ENCODE measurements around the gene KCNMA1. TPM values are rescaled to one million over a fixed set of nuclear protein-coding genes. Genes with fewer than 3 reads are reported as not detected.

The KCNMA1 gene
- total RNA-seq, 1 experiment from 2014 or later: 143 TPM

GRCh38 chr10:77284797-77285196 is 352.8 kb downstream of the KCNMA1 start:
- ChIA-PET CTCF (no interaction called here), POLR2A (ENCODE audit: unreplicated experiment) (no interaction called here)
- H3K27ac ChIP-seq (ENCODE audit: low read length): no peak overlapping the region
- no peaks in the 10 kb centered on the region for H3K27me3 ChIP-seq (ENCODE audit: low read length)
- H3K9me2 ChIP-seq (replicated peaks; ENCODE audit: low read length): no peaks in the 10 kb centered on the region; the same call in 1 of the 2 replicates
- peaks cover 28% of the 10 kb centered on the region for H3K4me1 ChIP-seq (ENCODE audit: insufficient read depth, low read length)
- intact Hi-C loops (cut with micrococcal nuclease): no loop called here
- peak overlapping the region; percentile 1; the same call in 1 of the 2 replicates for H3K4me2 ChIP-seq (ENCODE audit: low read length)
- no peak overlapping the region for H2AFZ ChIP-seq (ENCODE audit: low read length)
- DNase-seq (peak; percentile 83), ATAC-seq (no peak)
- no peak overlapping the region for H3K4me3 ChIP-seq (ENCODE audit: low read length)
- H3K9me3 ChIP-seq (ENCODE audit: low read length): 0 out of 2 replicates have a peak, but pooled peaks cover 4% of the 10 kb centered on the region
- peaks cover 4% of the 10 kb centered on the region; the same call in 1 of the 2 replicates for H3K36me3 ChIP-seq (ENCODE audit: low read depth, low read length)
- H3K79me2 ChIP-seq (ENCODE audit: low read length): no peaks in the 10 kb centered on the region
- TF ChIP-seq EZH2 (IDR thresholded peaks at IDR 0.05; ENCODE audit: low read length, unreplicated experiment) (no peak), CTCF (conservative IDR thresholded peaks at IDR 0.05; ENCODE audit: low read depth, low read length) (no peak), EZH2phosphoT487 (IDR thresholded peaks at IDR 0.05; ENCODE audit: borderline replicate concordance, low read length) (no peak)
- no TSS peak for BruUV-seq (replicated peaks)
- H3F3A ChIP-seq (ENCODE audit: low read length, unreplicated experiment): no peaks in the 10 kb centered on the region
- H3K9ac ChIP-seq (ENCODE audit: low read length): no peak overlapping the region
- H4K20me1 ChIP-seq (ENCODE audit: low read length): no peaks in the 10 kb centered on the region

- no peak for ATAC-seq
- CTCF ChIA-PET: no interaction called here
- intact Hi-C loops (cut with micrococcal nuclease): no loop called here
Observed at GRCh38 chr10:77283326-77283725, 354.3 kb downstream of the KCNMA1 start.

GRCh38 chr10:77282163-77282562 is 355.4 kb downstream of the KCNMA1 start:
- Histone ChIP-seq H3K36me3 (ENCODE audit: low read depth, low read length) (peaks cover 4% of the 10 kb centered on the region; the same call in 1 of the 2 replicates), H2AFZ (ENCODE audit: low read length) (no peak overlapping the region), H3F3A (ENCODE audit: low read length, unreplicated experiment) (no peaks in the 10 kb centered on the region), H3K27ac (ENCODE audit: low read length) (no peak overlapping the region), H3K4me2 (ENCODE audit: low read length) (no peak overlapping the region), H3K9me3 (ENCODE audit: low read length) (0 out of 2 replicates have a peak, but pooled peaks cover 4% of the 10 kb centered on the region), H3K79me2 (ENCODE audit: low read length) (no peaks in the 10 kb centered on the region), H4K20me1 (ENCODE audit: low read length) (no peaks in the 10 kb centered on the region), H3K4me3 (ENCODE audit: low read length) (no peak overlapping the region), H3K4me1 (ENCODE audit: insufficient read depth, low read length) (peaks cover 15% of the 10 kb centered on the region), H3K9ac (ENCODE audit: low read length) (no peak overlapping the region), H3K9me2 (replicated peaks; ENCODE audit: low read length) (no peaks in the 10 kb centered on the region; the same call in 1 of the 2 replicates), H3K27me3 (ENCODE audit: low read length) (no peaks in the 10 kb centered on the region)
- ATAC-seq: no peak
- TF ChIP-seq CTCF (conservative IDR thresholded peaks at IDR 0.05; ENCODE audit: low read depth, low read length): no peak
- no peak for TF ChIP-seq EZH2 (IDR thresholded peaks at IDR 0.05; ENCODE audit: low read length, unreplicated experiment)
- no peak for TF ChIP-seq EZH2phosphoT487 (IDR thresholded peaks at IDR 0.05; ENCODE audit: borderline replicate concordance, low read length)
- no peak for DNase-seq
- intact Hi-C loops (cut with micrococcal nuclease): no loop called here
- CTCF ChIA-PET: no interaction called here
- BruUV-seq (replicated peaks): no TSS peak
- POLR2A ChIA-PET (ENCODE audit: unreplicated experiment): no interaction called here

More at GRCh38 chr10:77283326-77283725, 354.3 kb downstream of the KCNMA1 start:
- POLR2A ChIA-PET (ENCODE audit: unreplicated experiment): no interaction called here
- TF ChIP-seq EZH2phosphoT487 (IDR thresholded peaks at IDR 0.05; ENCODE audit: borderline replicate concordance, low read length) (no peak), EZH2 (IDR thresholded peaks at IDR 0.05; ENCODE audit: low read length, unreplicated experiment) (no peak)
- Histone ChIP-seq H3K79me2 (ENCODE audit: low read length) (no peaks in the 10 kb centered on the region), H3K9me2 (replicated peaks; ENCODE audit: low read length) (no peaks in the 10 kb centered on the region; the same call in 1 of the 2 replicates), H3K4me2 (ENCODE audit: low read length) (no peak overlapping the region), H3K27me3 (ENCODE audit: low read length) (no peaks in the 10 kb centered on the region), H3K27ac (ENCODE audit: low read length) (no peak overlapping the region), H3F3A (ENCODE audit: low read length, unreplicated experiment) (no peaks in the 10 kb centered on the region), H4K20me1 (ENCODE audit: low read length) (no peaks in the 10 kb centered on the region), H3K9me3 (ENCODE audit: low read length) (0 out of 2 replicates have a peak, but pooled peaks cover 4% of the 10 kb centered on the region), H3K9ac (ENCODE audit: low read length) (no peak overlapping the region), H3K4me1 (ENCODE audit: insufficient read depth, low read length) (peaks cover 26% of the 10 kb centered on the region), H3K36me3 (ENCODE audit: low read depth, low read length) (peaks cover 4% of the 10 kb centered on the region; the same call in 1 of the 2 replicates), H2AFZ (ENCODE audit: low read length) (no peak overlapping the region), H3K4me3 (ENCODE audit: low read length) (no peak overlapping the region)
- no TSS peak for BruUV-seq (replicated peaks)
- no peak for DNase-seq

Measured in PC-3 (cell line).